ENCODE data around the gene ELK4. TPM values are rescaled to one million over a fixed set of nuclear protein-coding genes. Genes with fewer than 3 reads are reported as not detected.

ELK4 gene
- total RNA-seq, 1 donor from 2014 or later, result 20.0 TPM

DNA sequence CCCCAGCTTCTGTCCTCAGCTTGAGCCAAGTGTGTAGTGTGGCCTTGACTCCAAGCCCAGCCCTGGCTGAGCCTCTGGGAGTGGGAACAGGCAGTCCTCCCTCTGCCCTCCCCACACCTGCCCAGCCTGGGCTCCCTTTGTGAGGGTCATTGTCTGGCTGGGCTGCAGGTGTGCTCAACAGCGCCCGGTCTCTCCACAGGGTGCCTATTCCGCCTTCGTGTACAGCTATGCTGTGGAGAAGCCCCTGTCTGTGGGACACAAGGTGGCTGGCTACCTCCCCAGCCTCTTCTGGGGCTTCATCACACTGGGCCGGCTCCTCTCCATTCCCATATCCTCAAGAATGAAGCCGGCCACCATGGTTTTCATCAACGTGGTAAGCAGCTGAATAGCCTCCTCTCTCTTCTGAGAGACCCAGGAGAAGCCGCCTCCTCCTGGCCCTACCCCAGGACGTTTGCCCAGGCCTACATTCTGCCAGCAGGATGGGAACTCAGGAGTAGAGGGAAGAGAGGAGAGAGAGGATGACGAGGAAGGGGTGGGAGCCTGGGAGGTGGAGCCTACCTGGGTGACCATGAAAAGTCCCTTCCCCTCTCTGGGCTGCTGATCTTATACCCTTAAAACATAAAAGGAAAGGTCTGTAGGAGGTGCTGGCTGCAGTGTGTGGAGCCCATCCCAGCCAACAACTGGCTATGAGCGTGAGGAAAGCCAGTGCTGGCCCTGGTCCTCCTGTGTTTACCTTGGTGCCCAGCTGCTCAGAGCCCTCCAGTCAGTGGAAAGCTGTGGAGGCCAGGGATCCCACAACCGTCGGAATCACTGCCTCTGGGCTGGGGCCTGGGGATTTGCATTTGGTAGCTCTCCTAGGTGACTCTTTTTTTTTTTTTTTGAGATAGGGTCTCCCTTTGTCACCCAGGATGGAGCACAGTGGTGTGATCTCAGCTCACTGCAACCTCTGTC, 45.7 kb downstream of the ELK4 start:
- no peak for DNase-seq
- TF ChIP-seq, protein P1, sequence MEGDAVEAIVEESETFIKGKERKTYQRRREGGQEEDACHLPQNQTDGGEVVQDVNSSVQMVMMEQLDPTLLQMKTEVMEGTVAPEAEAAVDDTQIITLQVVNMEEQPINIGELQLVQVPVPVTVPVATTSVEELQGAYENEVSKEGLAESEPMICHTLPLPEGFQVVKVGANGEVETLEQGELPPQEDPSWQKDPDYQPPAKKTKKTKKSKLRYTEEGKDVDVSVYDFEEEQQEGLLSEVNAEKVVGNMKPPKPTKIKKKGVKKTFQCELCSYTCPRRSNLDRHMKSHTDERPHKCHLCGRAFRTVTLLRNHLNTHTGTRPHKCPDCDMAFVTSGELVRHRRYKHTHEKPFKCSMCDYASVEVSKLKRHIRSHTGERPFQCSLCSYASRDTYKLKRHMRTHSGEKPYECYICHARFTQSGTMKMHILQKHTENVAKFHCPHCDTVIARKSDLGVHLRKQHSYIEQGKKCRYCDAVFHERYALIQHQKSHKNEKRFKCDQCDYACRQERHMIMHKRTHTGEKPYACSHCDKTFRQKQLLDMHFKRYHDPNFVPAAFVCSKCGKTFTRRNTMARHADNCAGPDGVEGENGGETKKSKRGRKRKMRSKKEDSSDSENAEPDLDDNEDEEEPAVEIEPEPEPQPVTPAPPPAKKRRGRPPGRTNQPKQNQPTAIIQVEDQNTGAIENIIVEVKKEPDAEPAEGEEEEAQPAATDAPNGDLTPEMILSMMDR (IDR thresholded peaks at IDR 0.05; ENCODE audit: partially characterized antibody, unreplicated experiment), result no peak
- peaks cover 2% of the 10 kb centered on the region for H3K4me1 Mint-ChIP-seq (ENCODE audit: low read depth, unreplicated experiment)
- no peak overlapping the region for H3K27ac Mint-ChIP-seq (ENCODE audit: unreplicated experiment)
- no peaks in the 10 kb centered on the region for H3K9me3 Mint-ChIP-seq (ENCODE audit: unreplicated experiment)
- no peaks in the 10 kb centered on the region for H3K36me3 Mint-ChIP-seq (ENCODE audit: unreplicated experiment)
- no peak overlapping the region for H3K4me3 Mint-ChIP-seq (ENCODE audit: unreplicated experiment)
- H3K27me3 Mint-ChIP-seq (ENCODE audit: unreplicated experiment), result peaks cover 7% of the 10 kb centered on the region

DNA sequence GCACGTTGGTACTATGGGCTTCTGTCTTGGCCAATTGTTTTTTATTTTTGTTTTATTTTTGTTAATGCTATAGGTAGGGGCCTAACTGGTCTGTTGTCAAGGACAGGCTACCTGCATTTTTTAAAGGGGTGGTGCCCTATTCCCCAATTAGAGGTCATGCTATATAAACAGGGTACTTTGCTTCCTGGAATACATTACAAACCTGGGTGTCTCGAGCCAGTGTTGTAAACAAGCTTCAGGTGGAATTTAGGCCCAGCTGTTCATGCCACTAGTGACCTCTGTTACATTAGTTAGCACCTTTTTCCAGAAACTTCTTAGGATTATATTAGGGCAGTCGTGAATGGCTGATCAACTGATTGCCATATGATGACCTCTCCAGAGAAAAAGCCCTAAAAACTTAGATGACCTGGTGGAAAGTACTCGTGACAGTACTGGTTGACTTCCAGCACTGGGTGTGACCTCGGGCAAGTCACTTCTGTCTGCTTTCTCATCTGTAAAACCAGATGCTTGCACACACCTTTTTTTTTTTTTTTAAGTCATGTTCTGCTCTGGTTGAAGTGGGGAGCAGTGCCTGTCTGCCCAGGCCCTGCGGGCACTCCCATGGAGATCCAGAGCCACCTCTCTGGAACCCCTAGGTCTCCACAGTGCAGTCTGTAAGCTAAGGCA, 46.5 kb downstream of the ELK4 start:
- Mint-ChIP-seq H3K27me3 (ENCODE audit: unreplicated experiment) (peaks cover 7% of the 10 kb centered on the region), H3K36me3 (ENCODE audit: unreplicated experiment) (no peaks in the 10 kb centered on the region), H3K4me3 (ENCODE audit: unreplicated experiment) (no peak overlapping the region), H3K4me1 (ENCODE audit: low read depth, unreplicated experiment) (peaks cover 2% of the 10 kb centered on the region), H3K9me3 (ENCODE audit: unreplicated experiment) (no peaks in the 10 kb centered on the region), H3K27ac (ENCODE audit: unreplicated experiment) (no peak overlapping the region)
- TF ChIP-seq, protein P1 (IDR thresholded peaks at IDR 0.05; ENCODE audit: partially characterized antibody, unreplicated experiment), result no peak
- no peak for DNase-seq

DNA sequence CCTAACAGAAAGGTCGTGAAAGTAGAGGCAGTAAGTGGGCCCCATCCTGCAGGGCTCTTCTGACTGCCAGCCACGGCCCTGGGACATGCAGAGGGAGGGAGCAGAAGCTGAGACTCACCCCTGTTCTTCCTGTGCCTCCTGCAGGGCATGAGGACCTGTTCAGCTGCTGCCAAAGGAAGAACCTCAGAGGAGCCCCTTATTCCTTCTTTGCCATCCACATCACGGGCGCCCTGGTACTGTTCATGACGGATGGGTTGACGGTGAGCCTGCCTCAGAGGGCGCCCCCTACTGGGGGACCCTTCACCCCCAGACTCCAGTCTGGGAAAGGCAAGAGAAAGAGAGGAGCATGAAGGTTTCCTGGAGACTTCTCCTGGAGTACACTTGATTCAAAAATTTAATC, 47.1 kb downstream of the ELK4 start:
- H3K36me3 Mint-ChIP-seq (ENCODE audit: unreplicated experiment), result no peaks in the 10 kb centered on the region
- TF ChIP-seq, protein P1 (IDR thresholded peaks at IDR 0.05; ENCODE audit: partially characterized antibody, unreplicated experiment), result peak; percentile 47
- no peak overlapping the region for H3K4me3 Mint-ChIP-seq (ENCODE audit: unreplicated experiment)
- DNase-seq, result no peak
- H3K27me3 Mint-ChIP-seq (ENCODE audit: unreplicated experiment), result peaks cover 4% of the 10 kb centered on the region
- H3K9me3 Mint-ChIP-seq (ENCODE audit: unreplicated experiment), result no peaks in the 10 kb centered on the region
- H3K27ac Mint-ChIP-seq (ENCODE audit: unreplicated experiment), result no peak overlapping the region
- peaks cover 2% of the 10 kb centered on the region for H3K4me1 Mint-ChIP-seq (ENCODE audit: low read depth, unreplicated experiment)

DNA sequence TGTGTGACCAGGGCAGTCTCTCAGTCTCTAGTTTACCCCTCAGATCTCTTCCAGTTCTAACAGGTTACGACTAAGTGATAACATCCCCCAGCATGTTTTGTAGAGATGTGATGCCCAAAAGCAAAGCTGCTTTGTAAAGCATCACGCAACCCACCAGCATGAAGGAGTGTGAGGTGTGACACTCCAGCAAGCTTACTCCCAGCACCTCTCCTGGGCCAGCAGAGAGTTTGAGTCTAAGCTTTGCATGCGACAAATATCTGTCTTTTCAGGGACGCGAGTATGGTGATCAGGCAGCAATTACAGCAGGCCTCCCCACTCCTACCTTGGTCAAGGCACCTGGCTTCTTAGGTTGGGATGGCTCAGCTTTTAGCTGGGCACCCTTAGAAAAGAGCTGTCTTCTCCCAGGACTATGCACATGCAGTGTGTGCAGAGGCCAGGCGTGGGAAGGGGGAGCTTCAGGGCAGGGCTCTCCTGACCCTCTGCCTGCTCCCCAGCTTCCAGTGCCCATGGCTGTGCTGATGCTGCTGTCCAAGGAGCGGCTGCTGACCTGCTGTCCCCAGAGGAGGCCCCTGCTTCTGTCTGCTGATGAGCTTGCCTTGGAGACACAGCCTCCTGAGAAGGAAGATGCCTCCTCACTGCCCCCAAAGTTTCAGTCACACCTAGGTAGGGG, 48.2 kb downstream of the ELK4 start:
- DNase-seq, result no peak
- Mint-ChIP-seq H3K27ac (ENCODE audit: unreplicated experiment) (no peak overlapping the region), H3K4me3 (ENCODE audit: unreplicated experiment) (no peak overlapping the region)

More for the DNA sequence above, 48.2 kb downstream of the ELK4 start:
- H3K9me3 Mint-ChIP-seq (ENCODE audit: unreplicated experiment), result no peaks in the 10 kb centered on the region
- H3K27me3 Mint-ChIP-seq (ENCODE audit: unreplicated experiment), result peaks cover 3% of the 10 kb centered on the region
- TF ChIP-seq, protein P1 (IDR thresholded peaks at IDR 0.05; ENCODE audit: partially characterized antibody, unreplicated experiment), result no peak
- no peaks in the 10 kb centered on the region for H3K36me3 Mint-ChIP-seq (ENCODE audit: unreplicated experiment)
- H3K4me1 Mint-ChIP-seq (ENCODE audit: low read depth, unreplicated experiment), result peaks cover 4% of the 10 kb centered on the region
